ENCODE measurements around the gene TICAM1. TPM values are rescaled to one million over a fixed set of nuclear protein-coding genes. Genes with fewer than 3 reads are reported as not detected.

The TICAM1 gene
- total and polyA plus RNA-seq, 2 of the 13 experiments (the other 11 are each of a cell fraction or from before 2014, with no cell fraction given) = 0.33 to 0.95 TPM

- TF ChIP-seq, protein P1, sequence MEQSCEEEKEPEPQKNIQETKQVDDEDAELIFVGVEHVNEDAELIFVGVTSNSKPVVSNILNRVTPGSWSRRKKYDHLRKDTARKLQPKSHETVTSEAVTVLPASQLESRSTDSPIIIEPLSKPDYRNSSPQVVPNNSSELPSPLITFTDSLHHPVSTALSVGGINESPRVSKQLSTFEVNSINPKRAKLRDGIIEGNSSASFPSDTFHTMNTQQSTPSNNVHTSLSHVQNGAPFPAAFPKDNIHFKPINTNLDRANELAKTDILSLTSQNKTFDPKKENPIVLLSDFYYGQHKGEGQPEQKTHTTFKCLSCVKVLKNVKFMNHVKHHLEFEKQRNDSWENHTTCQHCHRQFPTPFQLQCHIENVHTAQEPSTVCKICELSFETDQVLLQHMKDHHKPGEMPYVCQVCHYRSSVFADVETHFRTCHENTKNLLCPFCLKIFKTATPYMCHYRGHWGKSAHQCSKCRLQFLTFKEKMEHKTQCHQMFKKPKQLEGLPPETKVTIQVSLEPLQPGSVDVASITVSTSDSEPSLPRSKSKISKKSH (CRISPR knock-in tag; IDR thresholded peaks at IDR 0.05; ENCODE audit: borderline replicate concordance) = 0 out of 2 replicates have a peak, but pooled peaks have one; percentile 53
- TF ChIP-seq, protein P2, sequence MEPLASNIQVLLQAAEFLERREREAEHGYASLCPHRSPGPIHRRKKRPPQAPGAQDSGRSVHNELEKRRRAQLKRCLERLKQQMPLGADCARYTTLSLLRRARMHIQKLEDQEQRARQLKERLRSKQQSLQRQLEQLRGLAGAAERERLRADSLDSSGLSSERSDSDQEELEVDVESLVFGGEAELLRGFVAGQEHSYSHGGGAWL (CRISPR knock-in tag; IDR thresholded peaks at IDR 0.05) = 0 out of 2 replicates have a peak, but pooled peaks have one; percentile 46
- TF ChIP-seq, protein P3, sequence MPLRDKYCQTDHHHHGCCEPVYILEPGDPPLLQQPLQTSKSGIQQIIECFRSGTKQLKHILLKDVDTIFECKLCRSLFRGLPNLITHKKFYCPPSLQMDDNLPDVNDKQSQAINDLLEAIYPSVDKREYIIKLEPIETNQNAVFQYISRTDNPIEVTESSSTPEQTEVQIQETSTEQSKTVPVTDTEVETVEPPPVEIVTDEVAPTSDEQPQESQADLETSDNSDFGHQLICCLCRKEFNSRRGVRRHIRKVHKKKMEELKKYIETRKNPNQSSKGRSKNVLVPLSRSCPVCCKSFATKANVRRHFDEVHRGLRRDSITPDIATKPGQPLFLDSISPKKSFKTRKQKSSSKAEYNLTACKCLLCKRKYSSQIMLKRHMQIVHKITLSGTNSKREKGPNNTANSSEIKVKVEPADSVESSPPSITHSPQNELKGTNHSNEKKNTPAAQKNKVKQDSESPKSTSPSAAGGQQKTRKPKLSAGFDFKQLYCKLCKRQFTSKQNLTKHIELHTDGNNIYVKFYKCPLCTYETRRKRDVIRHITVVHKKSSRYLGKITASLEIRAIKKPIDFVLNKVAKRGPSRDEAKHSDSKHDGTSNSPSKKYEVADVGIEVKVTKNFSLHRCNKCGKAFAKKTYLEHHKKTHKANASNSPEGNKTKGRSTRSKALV (CRISPR knock-in tag; IDR thresholded peaks at IDR 0.05) = no peak
- TF ChIP-seq TBX3 (IDR thresholded peaks at IDR 0.05; ENCODE audit: borderline replicate concordance) = peak; percentile 62; the same call in 1 of the 2 replicates
- 0 out of 2 replicates have a peak, but pooled peaks have one; percentile 24 for TF ChIP-seq IRF2 (CRISPR knock-in tag; IDR thresholded peaks at IDR 0.05)
- no peak for TF ChIP-seq GPN1 (CRISPR knock-in tag; IDR thresholded peaks at IDR 0.05; ENCODE audit: borderline replicate concordance)
- no peak for TF ChIP-seq REXO4 (CRISPR knock-in tag; IDR thresholded peaks at IDR 0.05; ENCODE audit: borderline replicate concordance)
- 0 out of 2 replicates have a peak, but pooled peaks have one; percentile 76 for TF ChIP-seq MZF1 (CRISPR knock-in tag; IDR thresholded peaks at IDR 0.05; ENCODE audit: borderline replicate concordance)
- TF ChIP-seq, protein P4, sequence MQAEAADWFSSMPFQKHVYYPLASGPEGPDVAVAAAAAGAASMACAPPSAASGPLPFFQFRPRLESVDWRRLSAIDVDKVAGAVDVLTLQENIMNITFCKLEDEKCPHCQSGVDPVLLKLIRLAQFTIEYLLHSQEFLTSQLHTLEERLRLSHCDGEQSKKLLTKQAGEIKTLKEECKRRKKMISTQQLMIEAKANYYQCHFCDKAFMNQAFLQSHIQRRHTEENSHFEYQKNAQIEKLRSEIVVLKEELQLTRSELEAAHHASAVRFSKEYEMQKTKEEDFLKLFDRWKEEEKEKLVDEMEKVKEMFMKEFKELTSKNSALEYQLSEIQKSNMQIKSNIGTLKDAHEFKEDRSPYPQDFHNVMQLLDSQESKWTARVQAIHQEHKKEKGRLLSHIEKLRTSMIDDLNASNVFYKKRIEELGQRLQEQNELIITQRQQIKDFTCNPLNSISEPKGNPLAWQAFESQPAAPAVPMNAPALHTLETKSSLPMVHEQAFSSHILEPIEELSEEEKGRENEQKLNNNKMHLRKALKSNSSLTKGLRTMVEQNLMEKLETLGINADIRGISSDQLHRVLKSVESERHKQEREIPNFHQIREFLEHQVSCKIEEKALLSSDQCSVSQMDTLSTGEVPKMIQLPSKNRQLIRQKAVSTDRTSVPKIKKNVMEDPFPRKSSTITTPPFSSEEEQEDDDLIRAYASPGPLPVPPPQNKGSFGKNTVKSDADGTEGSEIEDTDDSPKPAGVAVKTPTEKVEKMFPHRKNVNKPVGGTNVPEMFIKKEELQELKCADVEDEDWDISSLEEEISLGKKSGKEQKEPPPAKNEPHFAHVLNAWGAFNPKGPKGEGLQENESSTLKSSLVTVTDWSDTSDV (CRISPR knock-in tag; IDR thresholded peaks at IDR 0.05) = no peak
- peak; percentile 81 for TF ChIP-seq ZNF746 (CRISPR knock-in tag; IDR thresholded peaks at IDR 0.05)
- TF ChIP-seq KDM4B (CRISPR knock-in tag; IDR thresholded peaks at IDR 0.05) = no peak
- no peak for TF ChIP-seq MAFF (IDR thresholded peaks at IDR 0.05; ENCODE audit: low read depth, low read length)
- no peak for TF ChIP-seq ELF1 (CRISPR knock-in tag; IDR thresholded peaks at IDR 0.05)
- TF ChIP-seq ZNF652 (CRISPR knock-in tag; IDR thresholded peaks at IDR 0.05; ENCODE audit: borderline replicate concordance, low read depth) = no peak; the same call in 1 of the 2 replicates
- no peak for TF ChIP-seq ZFP37 (CRISPR knock-in tag; IDR thresholded peaks at IDR 0.05; ENCODE audit: borderline replicate concordance)
- TF ChIP-seq HNF4A (CRISPR knock-in tag; IDR thresholded peaks at IDR 0.05) = no peak; the same call in none of the 2 replicates
- TF ChIP-seq IKZF4 (CRISPR knock-in tag; IDR thresholded peaks at IDR 0.05; ENCODE audit: borderline replicate concordance, low read depth, not compliant biosample characterization) = no peak
- TF ChIP-seq DNMT3B (CRISPR knock-in tag; conservative IDR thresholded peaks at IDR 0.05) = no peak
- TF ChIP-seq ZNF776 (CRISPR knock-in tag; IDR thresholded peaks at IDR 0.05) = no peak
- TF ChIP-seq ZSCAN30 (CRISPR knock-in tag; IDR thresholded peaks at IDR 0.05) = no peak
- TF ChIP-seq SAFB2 (CRISPR knock-in tag; IDR thresholded peaks at IDR 0.05; ENCODE audit: borderline replicate concordance, low read depth) = no peak
- no peak for TF ChIP-seq KLF9 (CRISPR knock-in tag; IDR thresholded peaks at IDR 0.05; ENCODE audit: low read depth)
- TF ChIP-seq CEBPB (IDR thresholded peaks at IDR 0.05; ENCODE audit: borderline replicate concordance, low read depth, low read length) = no peak
- no peak for TF ChIP-seq TEAD2 (CRISPR knock-in tag; IDR thresholded peaks at IDR 0.05)
- no peak for TF ChIP-seq NFKBIZ (CRISPR knock-in tag; IDR thresholded peaks at IDR 0.05)
These were observed 36.2 kb upstream of the TICAM1 start, which contains the start of gene PLIN3 (continued) for GRCh38 chr19:4867534-4868285.

Data from HepG2 (cell line).